Left ventricle myocardium superior (tissue), 1 donor: ENCODE data around the gene VKORC1L1. TPM values are rescaled to one million over a fixed set of nuclear protein-coding genes. Genes with fewer than 3 reads are reported as not detected.
"Not testable (repeated sequence)": the region's sequence is repeated elsewhere in the genome, so short reads cannot be mapped to it uniquely, and the experiment has no call there.

Experiments used
- ATAC-seq: fragments of 200-7000 bp; cut with Tn5 transposase; one replicate; pipeline ENCODE4 v1.9.1; 2020; ENCODE audit warnings: mild to moderate bottlenecking, moderate library complexity
- DNase-seq: peaks from one replicate; pipeline ENCODE4 v3.0.0-alpha.2; 2020
- intact Hi-C: fragments of 100-400 bp; cut with micrococcal nuclease; formaldehyde crosslinking; loops from one replicate; pipeline ENCODE4 v1.11.0; 2022
- long read RNA-seq: library from polyadenylated mRNA; unstranded; transcript quantifications from one replicate; pipeline ENCODE4 v2.0.0, GENCODE V29; 2021
- total RNA-seq: library from RNA; stranded (reverse); fragmentation: NEBNext Ultra II Directional; extraction: Animal tissue kit (Norgen Biotek cat#: 25700); gene quantifications from one replicate; pipeline ENCODE4 v1.2.1, GENCODE V29; 2021
- donor health status: DM: no; HTN: yes; CAD: no; lungs with severe emphysema.

The VKORC1L1 gene
- 18.2 TPM for total RNA-seq
- long read RNA-seq, full-length matches to known transcripts, result 34 of 50 reads
- long read RNA-seq, partial matches to known transcripts, result 0 of 50 reads
- long read RNA-seq, other reads (novel, unspliced or antisense), result 16 of 50 reads

- intact Hi-C loops, result no loop called here
- ATAC-seq (peak; percentile 98), DNase-seq (peak; percentile 98)
These were observed at the start of gene VKORC1L1 for GRCh38 chr7:65872776-65873581. TSS of gene VKORC1L1 (plus strand) at chr7:65873074. CDS start at chr7:65873372, 298 bp downstream.

- ATAC-seq (no peak), DNase-seq (no peak)
- intact Hi-C loops, result no loop called here
These were observed 45.5 kb upstream of the VKORC1L1 start for GRCh38 chr7:65827366-65827765.

- DNase-seq (no peak), ATAC-seq (no peak)
- intact Hi-C loops, result no loop called here
These were observed 40.6 kb upstream of the VKORC1L1 start for GRCh38 chr7:65832281-65832680.

GRCh38 chr7:65836684-65837083 lies 36.2 kb upstream of the VKORC1L1 start:
- DNase-seq, intact Hi-C loops, ATAC-seq: not testable (repeated sequence)

GRCh38 chr7:65837541-65837956 lies 35.3 kb upstream of the VKORC1L1 start:
- ATAC-seq, intact Hi-C loops, DNase-seq: not testable (repeated sequence)

- DNase-seq, result no peak
- intact Hi-C loops, result no loop called here
- no peak for ATAC-seq
These were observed 33.0 kb upstream of the VKORC1L1 start for GRCh38 chr7:65839846-65840245.

GRCh38 chr7:65840446-65840845 lies 32.4 kb upstream of the VKORC1L1 start:
- no peak for ATAC-seq
- DNase-seq, result no peak
- intact Hi-C loops, result no loop called here

- ATAC-seq, intact Hi-C loops, DNase-seq: not testable (repeated sequence)
These were observed 29.3 kb upstream of the VKORC1L1 start for GRCh38 chr7:65843616-65844015.

GRCh38 chr7:65846008-65846570 lies 26.8 kb upstream of the VKORC1L1 start:
- no peak for DNase-seq
- ATAC-seq, result no peak
- intact Hi-C loops, result no loop called here

GRCh38 chr7:65853426-65853825 lies 19.4 kb upstream of the VKORC1L1 start:
- ATAC-seq, intact Hi-C loops, DNase-seq: not testable (repeated sequence)

GRCh38 chr7:65853892-65854291 lies 19.0 kb upstream of the VKORC1L1 start:
- DNase-seq, ATAC-seq, intact Hi-C loops: not testable (repeated sequence)

- intact Hi-C loops, result not testable (repeated sequence)
- DNase-seq, result peak; percentile 50
These were observed 15.5 kb upstream of the VKORC1L1 start for GRCh38 chr7:65857321-65857894.

GRCh38 chr7:65858660-65859059 lies 14.2 kb upstream of the VKORC1L1 start:
- intact Hi-C loops, DNase-seq, ATAC-seq: not testable (repeated sequence)

More at GRCh38 chr7:65857321-65857894, 15.5 kb upstream of the VKORC1L1 start:
- not testable (repeated sequence) for ATAC-seq

GRCh38 chr7:65866244-65866643 lies 6.6 kb upstream of the VKORC1L1 start:
- DNase-seq, intact Hi-C loops, ATAC-seq: not testable (repeated sequence)

GRCh38 chr7:65867681-65868080 lies 5.2 kb upstream of the VKORC1L1 start:
- intact Hi-C loops, DNase-seq, ATAC-seq: not testable (repeated sequence)

- ATAC-seq, DNase-seq, intact Hi-C loops: not testable (repeated sequence)
These were observed 3.6 kb upstream of the VKORC1L1 start for GRCh38 chr7:65869312-65869711.

- peak; percentile 30 for DNase-seq
- ATAC-seq, result peak; percentile 38
- intact Hi-C loops, result not testable (repeated sequence)
These were observed 1.4 kb upstream of the VKORC1L1 start for GRCh38 chr7:65871451-65871850.

GRCh38 chr7:65873582-65874193 lies 814 bp downstream of the VKORC1L1 start:
- ATAC-seq, result peak; percentile 3
- DNase-seq, result peak; percentile 44
- intact Hi-C loops, result not testable (repeated sequence)

GRCh38 chr7:65875715-65876114 lies 2.8 kb downstream of the VKORC1L1 start:
- intact Hi-C loops, ATAC-seq, DNase-seq: not testable (repeated sequence)
